ENCODE results near the gene CYCS. TPM values are rescaled to one million over a fixed set of nuclear protein-coding genes. Genes with fewer than 3 reads are reported as not detected.

Gene CYCS
- total RNA-seq, 4 donors from 2014 or later, result 29.9 to 129 (median 66.8) TPM

GRCh38 chr7:25158966-25159365 is 33.9 kb upstream of the CYCS start:
- Histone ChIP-seq H3K36me3 (peaks cover 0 to 10% (median 4%) of the 10 kb centered on the region in 4 donors), H3K27ac (peak overlapping the region in 1 of 4 donors; percentile 41), H3K4me1 (peaks cover 0 to 9% (median 3%) of the 10 kb centered on the region in 4 donors), H3K9me3 (no peaks in the 10 kb centered on the region), H3K27me3 (no peaks in the 10 kb centered on the region), H3K4me3 (no peak overlapping the region)
- DNase-seq, result no peak
- TF ChIP-seq EP300 (IDR thresholded peaks at IDR 0.05; ENCODE audit: low read depth) (no peak), POLR2A (IDR thresholded peaks at IDR 0.05) (no peak), POLR2AphosphoS5 (IDR thresholded peaks at IDR 0.05) (no peak), CTCF (IDR thresholded peaks at IDR 0.05) (no peak)
- intact Hi-C loops (cut with DNase I; ENCODE audit: low total_unique reads), result no loop called here
- WGBS, 2 donors (ENCODE audit: low coverage in 1 of 2), result 60% methylated on average over 2 to 4 of the region's 4 CpGs
- in situ Hi-C loops (cut with MboI; ENCODE audit: low pct_ligation_motif_present in 1 of 4, low pct_unique_long_range_greater_than_20kb in 1 of 4, low sequenced_read_pairs in 3 of 4), result no loop called here

GRCh38 chr7:25151773-25152172 is 26.7 kb upstream of the CYCS start:
- H3K4me3 ChIP-seq, result no peak overlapping the region
- in situ Hi-C loops (cut with MboI; ENCODE audit: low pct_ligation_motif_present in 1 of 4, low pct_unique_long_range_greater_than_20kb in 1 of 4, low sequenced_read_pairs in 3 of 4) (no loop called here), intact Hi-C loops (cut with DNase I; ENCODE audit: low total_unique reads) (no loop called here)
- no peak for TF ChIP-seq POLR2AphosphoS5 (IDR thresholded peaks at IDR 0.05)
- no peak for TF ChIP-seq EP300 (IDR thresholded peaks at IDR 0.05; ENCODE audit: low read depth)
- TF ChIP-seq CTCF (IDR thresholded peaks at IDR 0.05), result no peak
- no peak for TF ChIP-seq POLR2A (IDR thresholded peaks at IDR 0.05)
- no peak for DNase-seq
- no peak overlapping the region for H3K27ac ChIP-seq
- H3K36me3 ChIP-seq, result peaks cover 0 to 19% (median 8%) of the 10 kb centered on the region in 4 donors
- WGBS, 2 donors (ENCODE audit: low coverage in 1 of 2), result 84 to 89% methylated on average over 2 of the region's 2 CpGs
- H3K9me3 ChIP-seq, result no peaks in the 10 kb centered on the region
- peaks cover 0 to 5% (median 2%) of the 10 kb centered on the region in 4 donors for H3K4me1 ChIP-seq
- no peaks in the 10 kb centered on the region for H3K27me3 ChIP-seq

- intact Hi-C loops (cut with DNase I; ENCODE audit: low total_unique reads), result no loop called here
- no peak for DNase-seq
- 83 to 88% methylated on average over 1 of the region's 1 CpG for WGBS, 2 donors (ENCODE audit: low coverage in 1 of 2)
These were observed 24.8 kb upstream of the CYCS start for GRCh38 chr7:25149836-25150235.

More at GRCh38 chr7:25149836-25150235, 24.8 kb upstream of the CYCS start:
- no peaks in the 10 kb centered on the region for H3K9me3 ChIP-seq
- in situ Hi-C loops (cut with MboI; ENCODE audit: low pct_ligation_motif_present in 1 of 4, low pct_unique_long_range_greater_than_20kb in 1 of 4, low sequenced_read_pairs in 3 of 4), result no loop called here
- H3K4me3 ChIP-seq, result no peak overlapping the region
- H3K27ac ChIP-seq, result no peak overlapping the region
- H3K36me3 ChIP-seq, result peaks cover 0 to 17% (median 5%) of the 10 kb centered on the region in 4 donors
- H3K4me1 ChIP-seq, result peaks cover 0 to 16% (median 5%) of the 10 kb centered on the region in 4 donors
- no peaks in the 10 kb centered on the region for H3K27me3 ChIP-seq
- TF ChIP-seq CTCF (IDR thresholded peaks at IDR 0.05) (no peak), EP300 (IDR thresholded peaks at IDR 0.05; ENCODE audit: low read depth) (no peak), POLR2A (IDR thresholded peaks at IDR 0.05) (no peak)
